SK-N-SH (cell line): Measurements from ENCODE around the gene PPP1R37. TPM values are rescaled to one million over a fixed set of nuclear protein-coding genes. Genes with fewer than 3 reads are reported as not detected.

Source experiments
- CTCF ChIA-PET: fragments of 300-600, 350-600 bp; formaldehyde crosslinking; extraction: SDS; loops from one replicate; lab custom pipeline; 2021; lab: Yijun Ruan, JAX
- POLR2A ChIA-PET: fragments of 350-600 bp; sonication (Branson Sonifier 250); formaldehyde crosslinking; extraction: SDS; loops from one replicate; lab custom pipeline; 2020; ENCODE audit warnings: antibody characterized with exemption, inconsistent platforms; lab: Yijun Ruan, JAX
- DNase-seq: peaks from one replicate; pipeline ENCODE4 v3.0.0; 2012
- H2AFZ ChIP-seq: fragments of 200-600 bp; sonication (generic); 2 replicates; pipeline ENCODE4 v1.8.1; 2016; ENCODE audit warnings: antibody characterized with exemption, mild to moderate bottlenecking, low read depth
- H3F3A ChIP-seq: fragments of 200-600 bp; sonication (generic); replicated peaks from 2 replicates; pipeline ENCODE3; 2016; ENCODE audit warnings: antibody characterized with exemption, mild to moderate bottlenecking; ENCODE audit not compliant: insufficient read depth
- H3K27ac ChIP-seq, 2 experiments: fragments of 200-500 bp in 1 of 2; fragments of 200-600 bp in 1 of 2; sonication (Bioruptor generic) in 1 of 2; sonication (generic), shearing (Covaris generic) in 1 of 2; 2 replicates each; pipeline versions ENCODE4 v1.5.1 to v1.6.1; 2014 to 2016; ENCODE audit warnings: low read depth in 2 of 2, inconsistent platforms in 1 of 2, low read length in 1 of 2, mild to moderate bottlenecking in 1 of 2, mixed read lengths in 1 of 2
- H3K27me3 ChIP-seq: fragments of 200-600 bp; sonication (generic), shearing (Covaris generic); 2 replicates; pipeline ENCODE4 v1.6.1; 2016; ENCODE audit warnings: mixed run types; ENCODE audit not compliant: insufficient read depth
- H3K36me3 ChIP-seq, 2 experiments: fragments of 200-500 bp in 1 of 2; fragments of 200-600 bp in 1 of 2; sonication (Bioruptor generic) in 1 of 2; sonication (generic) in 1 of 2; replicated peaks in 1 of 2; 2 replicates each; pipeline versions ENCODE3 to v1.5.1; 2014 to 2016; ENCODE audit warnings: low read length in 1 of 2, mild to moderate bottlenecking in 1 of 2; ENCODE audit not compliant: insufficient read depth in 2 of 2, control insufficient read depth in 1 of 2
- H3K4me1 ChIP-seq, 2 experiments: fragments of 200-500 bp in 1 of 2; fragments of 200-600 bp in 1 of 2; sonication (Bioruptor generic) in 1 of 2; sonication (generic), shearing (Covaris generic) in 1 of 2; 2 replicates each; pipeline versions ENCODE4 v1.5.1 to v1.6.1; 2014 to 2016; ENCODE audit warnings: low read depth in 1 of 2, low read length in 1 of 2, mixed run types in 1 of 2; ENCODE audit not compliant: insufficient read depth in 2 of 2, control insufficient read depth in 1 of 2
- H3K4me2 ChIP-seq: fragments of 200-600 bp; sonication (generic), shearing (Covaris generic); 2 replicates; pipeline ENCODE4 v1.6.1; 2017; ENCODE audit warnings: mixed run types
- H3K4me3 ChIP-seq, 2 experiments: fragments of 200-500 bp in 1 of 2; fragments of 200-600 bp in 1 of 2; sonication (Bioruptor generic) in 1 of 2; sonication (generic), shearing (Covaris generic) in 1 of 2; 2 replicates each; pipeline versions ENCODE4 v1.5.1 to v1.8.1; 2014 to 2016; ENCODE audit warnings: low read depth in 2 of 2, inconsistent platforms in 1 of 2, low read length in 1 of 2, mild to moderate bottlenecking in 1 of 2, mixed read lengths in 1 of 2, moderate library complexity in 1 of 2
- H3K79me2 ChIP-seq: fragments of 200-600 bp; sonication (generic); 2 replicates; pipeline ENCODE4 v1.8.1; 2017; ENCODE audit warnings: mild to moderate bottlenecking; ENCODE audit not compliant: insufficient read depth
- H3K9ac ChIP-seq: fragments of 200-600 bp; sonication (generic); 2 replicates; pipeline ENCODE4 v1.6.1; 2017; ENCODE audit warnings: mixed run types
- H3K9me2 ChIP-seq: fragments of 200-600 bp; sonication (generic); 2 replicates; pipeline ENCODE4 v1.6.1; 2017; ENCODE audit warnings: mixed run types
- H3K9me3 ChIP-seq: fragments of 200-600 bp; sonication (generic); 2 replicates; pipeline ENCODE4 v1.6.1; 2017; ENCODE audit warnings: mixed run types, mild to moderate bottlenecking, moderate library complexity
- H4K20me1 ChIP-seq: fragments of 200-600 bp; sonication (generic); 2 replicates; pipeline ENCODE4 v1.6.1; 2017; ENCODE audit warnings: mild to moderate bottlenecking, mixed run types; ENCODE audit not compliant: insufficient read depth
- ELF1 ChIP-seq: IDR thresholded peaks from 2 replicates; pipeline ENCODE4 v1.4.0; 2012
- EP300 ChIP-seq, 2 experiments: IDR thresholded peaks; 2 replicates each; pipeline versions ENCODE4 v1.4.0 to v1.6.1; 2012; ENCODE audit warnings: borderline replicate concordance in 1 of 2, low read depth in 1 of 2, low read length in 1 of 2
- EZH2phosphoT487 ChIP-seq: fragments of 200-600 bp; sonication (generic); IDR thresholded peaks from 2 replicates; pipeline ENCODE4 v1.6.1; 2017; ENCODE audit warnings: low read depth, mixed run types, mild to moderate bottlenecking, antibody characterized with exemption, moderate library complexity, borderline replicate concordance
- GATA2 ChIP-seq: sonication (generic); formaldehyde crosslinking; IDR thresholded peaks from 2 replicates; pipeline ENCODE4 v1.5.0; 2020; ENCODE audit warnings: mild to moderate bottlenecking, missing genetic modification reagents
- WGBS: methylation state at CpG from one replicate; pipeline ENCODE4 v1.1.6; 2017; ENCODE audit warnings: low lambda C conversion rate; 5-methylcytosine and 5-hydroxymethylcytosine counted together
- polyA plus RNA-seq, 3 experiments: library from polyadenylated mRNA; depleted of rRNA; stranded (reverse); fragments of >200 nt; gene quantifications; 2 replicates each; pipeline ENCODE4 v1.2.3, GENCODE V29; 2012
- TF ChIP-seq, protein P1 (sequence below): IDR thresholded peaks from 2 replicates; pipeline ENCODE4 v1.4.0; 2012; ENCODE audit warnings: low read depth, borderline replicate concordance
- TF ChIP-seq, protein P2 (sequence below): fragments of 200-600 bp; sonication (generic); IDR thresholded peaks from 2 replicates; pipeline ENCODE4 v1.6.1; 2017; ENCODE audit warnings: antibody characterized with exemption, mild to moderate bottlenecking, moderate library complexity

PPP1R37 gene
- polyA plus RNA-seq, 1 of the 3 experiments (the other 2 are of a cell fraction) = 24.4 TPM

DNA sequence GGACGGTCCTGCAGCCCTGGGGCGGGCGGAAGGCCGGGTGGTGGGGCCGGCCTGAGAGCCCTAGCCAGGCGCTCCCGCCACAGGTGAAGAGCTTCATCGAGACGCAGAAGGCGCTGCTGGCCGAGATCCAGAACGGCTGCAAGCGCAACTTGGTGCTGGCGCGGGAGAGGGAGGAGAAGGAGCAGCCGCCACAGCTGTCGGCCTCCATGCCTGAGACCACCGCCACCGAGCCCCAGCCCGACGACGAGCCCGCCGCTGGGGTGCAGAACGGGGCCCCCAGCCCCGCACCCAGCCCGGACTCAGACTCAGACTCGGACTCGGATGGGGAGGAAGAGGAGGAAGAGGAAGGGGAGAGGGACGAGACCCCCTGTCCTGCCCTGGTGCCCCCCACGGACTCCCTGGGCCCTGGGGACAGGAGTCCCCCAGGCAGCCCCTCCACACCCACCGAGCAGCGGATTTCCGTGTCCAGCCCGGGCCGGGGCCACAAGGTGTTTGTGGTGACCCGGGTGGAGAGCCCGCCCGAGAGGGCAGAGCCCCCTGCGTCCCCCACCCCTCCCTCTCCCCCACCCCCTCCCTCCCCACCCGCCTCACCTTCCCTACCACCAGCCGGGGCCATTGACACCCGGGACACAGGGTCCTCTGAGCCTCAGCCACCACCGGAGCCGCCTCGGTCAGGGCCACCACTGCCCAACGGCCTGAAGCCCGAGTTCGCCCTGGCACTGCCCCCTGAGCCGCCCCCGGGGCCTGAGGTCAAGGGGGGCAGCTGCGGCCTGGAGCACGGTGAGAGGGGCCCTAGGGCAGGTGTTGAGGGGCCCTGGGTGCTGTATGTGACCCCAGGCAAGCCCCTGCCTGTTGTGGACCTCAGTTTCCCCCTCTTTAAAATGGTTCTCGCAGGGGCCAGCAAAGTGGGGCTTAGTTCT lies 52.6 kb downstream of the PPP1R37 start:
- H3K9ac ChIP-seq = no peak overlapping the region
- no peaks in the 10 kb centered on the region for H3K79me2 ChIP-seq
- DNase-seq = no peak
- ChIA-PET CTCF (no interaction called here), POLR2A (no interaction called here)
- H3K4me3 ChIP-seq = no peak overlapping the region
- H3K27ac ChIP-seq = no peak overlapping the region
- H3K4me2 ChIP-seq = no peak overlapping the region
- 93% methylated on average over 29 of the region's 54 CpGs for WGBS
- H2AFZ ChIP-seq = no peak overlapping the region
- no peaks in the 10 kb centered on the region for H3K9me2 ChIP-seq
- no peaks in the 10 kb centered on the region for H3K4me1 ChIP-seq
- H3F3A ChIP-seq = no peaks in the 10 kb centered on the region
- no peaks in the 10 kb centered on the region for H4K20me1 ChIP-seq
- H3K36me3 ChIP-seq = peaks cover 0 to 42% of the 10 kb centered on the region in 2 experiments
- no peaks in the 10 kb centered on the region for H3K27me3 ChIP-seq
- no peaks in the 10 kb centered on the region for H3K9me3 ChIP-seq
- TF ChIP-seq ELF1 (no peak), GATA2 (CRISPR knock-in tag) (no peak), EZH2phosphoT487 (no peak), EP300 (IDR thresholded peaks at IDR 0.05; ENCODE audit: borderline replicate concordance in 1 of 2, low read depth in 1 of 2, low read length in 1 of 2) (no peak)
- TF ChIP-seq, protein P1, sequence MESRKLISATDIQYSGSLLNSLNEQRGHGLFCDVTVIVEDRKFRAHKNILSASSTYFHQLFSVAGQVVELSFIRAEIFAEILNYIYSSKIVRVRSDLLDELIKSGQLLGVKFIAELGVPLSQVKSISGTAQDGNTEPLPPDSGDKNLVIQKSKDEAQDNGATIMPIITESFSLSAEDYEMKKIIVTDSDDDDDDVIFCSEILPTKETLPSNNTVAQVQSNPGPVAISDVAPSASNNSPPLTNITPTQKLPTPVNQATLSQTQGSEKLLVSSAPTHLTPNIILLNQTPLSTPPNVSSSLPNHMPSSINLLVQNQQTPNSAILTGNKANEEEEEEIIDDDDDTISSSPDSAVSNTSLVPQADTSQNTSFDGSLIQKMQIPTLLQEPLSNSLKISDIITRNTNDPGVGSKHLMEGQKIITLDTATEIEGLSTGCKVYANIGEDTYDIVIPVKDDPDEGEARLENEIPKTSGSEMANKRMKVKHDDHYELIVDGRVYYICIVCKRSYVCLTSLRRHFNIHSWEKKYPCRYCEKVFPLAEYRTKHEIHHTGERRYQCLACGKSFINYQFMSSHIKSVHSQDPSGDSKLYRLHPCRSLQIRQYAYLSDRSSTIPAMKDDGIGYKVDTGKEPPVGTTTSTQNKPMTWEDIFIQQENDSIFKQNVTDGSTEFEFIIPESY = no peak

DNA sequence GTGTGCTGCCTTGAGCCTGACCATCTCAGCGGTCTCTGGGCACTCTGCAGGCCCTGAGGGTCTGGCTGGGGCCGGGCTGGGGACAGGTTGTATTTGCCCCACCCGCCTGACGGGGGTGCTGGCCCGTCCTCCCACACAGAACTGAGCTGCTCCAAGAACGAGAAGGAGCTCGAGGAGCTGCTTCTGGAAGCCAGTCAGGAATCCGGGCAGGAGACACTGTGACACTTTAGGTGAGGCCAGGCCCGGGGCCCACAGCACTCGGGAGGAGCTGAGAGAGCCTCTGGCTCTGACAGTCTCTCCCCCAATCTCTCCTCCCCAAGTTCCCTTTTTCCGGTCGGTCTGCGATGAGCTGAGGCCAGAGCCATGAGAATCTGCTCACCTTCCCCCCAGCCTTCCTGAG lies 53.3 kb downstream of the PPP1R37 start:
- ChIA-PET CTCF (interaction anchor here (0.9 kb wide), 1 partner anchor 9 kb away, joined by 3 read pairs; no protein-coding TSS in a partner anchor), POLR2A (no interaction called here)
- Histone ChIP-seq H3K36me3 (peaks cover 0 to 39% of the 10 kb centered on the region in 2 experiments), H3K4me2 (no peak overlapping the region), H3K9ac (no peak overlapping the region), H3K9me3 (no peaks in the 10 kb centered on the region), H3K9me2 (no peaks in the 10 kb centered on the region), H3F3A (no peaks in the 10 kb centered on the region), H3K4me3 (no peak overlapping the region), H4K20me1 (no peaks in the 10 kb centered on the region), H3K79me2 (no peaks in the 10 kb centered on the region), H3K27ac (no peak overlapping the region), H2AFZ (no peak overlapping the region), H3K27me3 (no peaks in the 10 kb centered on the region), H3K4me1 (no peaks in the 10 kb centered on the region)
- 93% methylated on average over 9 of the region's 13 CpGs for WGBS
- DNase-seq = no peak
- TF ChIP-seq, protein P2, sequence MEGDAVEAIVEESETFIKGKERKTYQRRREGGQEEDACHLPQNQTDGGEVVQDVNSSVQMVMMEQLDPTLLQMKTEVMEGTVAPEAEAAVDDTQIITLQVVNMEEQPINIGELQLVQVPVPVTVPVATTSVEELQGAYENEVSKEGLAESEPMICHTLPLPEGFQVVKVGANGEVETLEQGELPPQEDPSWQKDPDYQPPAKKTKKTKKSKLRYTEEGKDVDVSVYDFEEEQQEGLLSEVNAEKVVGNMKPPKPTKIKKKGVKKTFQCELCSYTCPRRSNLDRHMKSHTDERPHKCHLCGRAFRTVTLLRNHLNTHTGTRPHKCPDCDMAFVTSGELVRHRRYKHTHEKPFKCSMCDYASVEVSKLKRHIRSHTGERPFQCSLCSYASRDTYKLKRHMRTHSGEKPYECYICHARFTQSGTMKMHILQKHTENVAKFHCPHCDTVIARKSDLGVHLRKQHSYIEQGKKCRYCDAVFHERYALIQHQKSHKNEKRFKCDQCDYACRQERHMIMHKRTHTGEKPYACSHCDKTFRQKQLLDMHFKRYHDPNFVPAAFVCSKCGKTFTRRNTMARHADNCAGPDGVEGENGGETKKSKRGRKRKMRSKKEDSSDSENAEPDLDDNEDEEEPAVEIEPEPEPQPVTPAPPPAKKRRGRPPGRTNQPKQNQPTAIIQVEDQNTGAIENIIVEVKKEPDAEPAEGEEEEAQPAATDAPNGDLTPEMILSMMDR = no peak
